HG02970 (cell line): Measurements from ENCODE around the gene MYO1E.
"Not testable (repeated sequence)": the region's sequence is repeated elsewhere in the genome, so short reads cannot be mapped to it uniquely, and the experiment has no call there.

Source experiments
- ATAC-seq: cut with Tn5 transposase; IDR thresholded peaks from one replicate; pipeline ENCODE4 v1.9.1; 2021; ENCODE audit warnings: mild to moderate bottlenecking, moderate library complexity, moderate number of reproducible peaks; ENCODE audit not compliant: unreplicated experiment, low FRiP score

MYO1E gene

DNA sequence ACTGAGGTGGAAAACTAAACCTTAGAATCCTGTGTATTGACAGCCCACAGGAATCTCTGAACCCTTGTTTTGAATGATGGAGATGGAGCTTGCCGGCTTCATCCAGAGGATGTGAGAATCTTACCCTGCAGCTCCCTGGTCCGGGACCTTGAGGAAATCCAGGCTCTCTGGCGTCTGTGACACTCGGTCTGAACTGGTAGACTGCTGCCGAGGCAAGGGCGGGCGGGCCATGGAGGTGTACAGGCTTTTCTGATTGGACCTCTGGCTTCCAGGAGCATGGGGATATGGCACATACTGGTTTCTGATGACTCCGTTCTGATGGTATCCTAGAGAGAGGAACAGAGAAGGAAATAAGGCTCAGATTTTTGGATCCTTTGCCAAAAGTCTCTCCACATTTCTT lies 219.2 kb downstream of the MYO1E start:
- no peak for ATAC-seq

DNA sequence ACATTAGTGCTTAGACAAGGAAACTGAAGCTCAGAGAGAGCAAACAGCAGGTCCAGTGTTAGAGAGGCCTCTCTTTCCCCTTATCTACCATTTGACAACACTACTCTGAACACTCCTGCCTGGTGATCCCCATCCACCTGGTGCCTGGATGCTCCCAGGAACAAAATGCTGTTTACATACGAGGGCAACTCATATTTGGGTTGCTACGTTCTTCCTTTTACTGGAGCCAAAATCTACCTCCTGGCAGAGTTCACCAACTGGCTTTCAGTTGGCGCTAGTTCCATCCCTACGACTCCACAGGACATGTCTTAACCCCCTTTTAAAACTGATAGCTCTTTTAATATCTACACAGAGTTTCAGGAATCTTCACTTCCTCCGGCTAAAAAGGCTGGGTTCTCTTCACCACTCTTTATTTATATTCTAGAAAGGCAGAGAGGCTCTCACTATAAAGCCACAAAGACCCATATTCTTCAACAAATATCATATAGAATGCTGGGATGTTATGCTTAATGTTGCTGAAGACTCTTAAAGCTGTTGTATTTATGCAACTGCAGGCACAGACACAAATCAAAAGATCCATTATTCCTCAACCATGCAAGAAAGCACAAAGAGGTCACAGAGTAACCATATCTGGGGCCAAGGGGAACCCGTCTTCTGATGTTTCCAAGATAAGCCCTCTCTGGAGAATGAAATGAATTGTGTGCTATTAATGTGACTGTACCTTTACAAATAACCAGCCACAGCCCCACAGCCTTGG lies 219.8 kb downstream of the MYO1E start:
- no peak for ATAC-seq

DNA sequence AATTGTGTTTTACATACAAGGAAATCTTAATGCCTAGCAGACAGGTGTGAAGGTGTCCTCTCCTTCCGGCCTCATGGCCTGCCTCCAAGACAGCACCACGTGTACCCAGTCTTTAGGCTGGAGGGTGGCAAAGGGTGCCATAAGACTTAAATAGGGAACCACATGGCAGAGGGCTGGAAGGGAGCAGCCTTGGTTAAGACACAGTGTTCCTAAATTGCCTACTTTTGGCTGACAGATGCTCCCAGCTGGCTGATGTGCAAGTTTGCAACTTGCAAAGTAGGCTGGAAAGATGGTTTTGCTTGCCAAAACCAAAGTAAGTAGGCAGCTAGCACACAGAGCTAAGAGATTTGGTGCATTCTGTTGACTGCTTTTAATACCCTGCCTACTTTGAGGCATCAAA lies 222.5 kb downstream of the MYO1E start:
- ATAC-seq, result no peak

DNA sequence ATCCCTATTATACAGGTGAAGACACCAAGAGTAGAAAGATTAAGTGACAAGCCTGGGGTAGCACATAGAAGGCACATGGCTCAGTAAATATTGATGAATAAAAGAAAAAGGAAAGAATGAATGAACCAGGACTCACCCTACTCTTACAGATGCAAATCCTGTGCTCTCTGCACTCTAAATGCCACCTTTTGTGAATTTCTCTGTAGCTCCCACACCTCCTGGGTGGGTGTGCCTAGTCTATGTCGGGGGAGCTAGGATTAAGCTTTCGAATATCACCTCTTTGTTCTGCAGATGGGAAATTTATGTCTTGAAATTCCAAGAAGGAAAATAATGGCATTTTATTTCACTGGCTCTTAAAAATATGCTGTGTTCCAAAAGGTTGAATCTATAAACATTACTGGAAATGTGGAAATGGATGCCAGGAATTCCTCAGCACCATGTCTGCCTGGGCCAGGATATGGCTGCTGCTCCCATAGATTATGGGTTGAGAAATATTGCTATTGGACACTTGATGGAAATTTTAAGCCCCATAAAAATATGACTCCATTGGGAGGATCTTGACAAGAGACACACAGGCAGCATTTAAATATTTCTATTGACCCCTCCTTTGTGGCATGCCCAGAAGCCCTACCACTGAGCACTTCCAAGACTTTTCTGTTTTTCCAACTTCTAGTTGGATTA lies 224.4 kb downstream of the MYO1E start:
- no peak for ATAC-seq

DNA sequence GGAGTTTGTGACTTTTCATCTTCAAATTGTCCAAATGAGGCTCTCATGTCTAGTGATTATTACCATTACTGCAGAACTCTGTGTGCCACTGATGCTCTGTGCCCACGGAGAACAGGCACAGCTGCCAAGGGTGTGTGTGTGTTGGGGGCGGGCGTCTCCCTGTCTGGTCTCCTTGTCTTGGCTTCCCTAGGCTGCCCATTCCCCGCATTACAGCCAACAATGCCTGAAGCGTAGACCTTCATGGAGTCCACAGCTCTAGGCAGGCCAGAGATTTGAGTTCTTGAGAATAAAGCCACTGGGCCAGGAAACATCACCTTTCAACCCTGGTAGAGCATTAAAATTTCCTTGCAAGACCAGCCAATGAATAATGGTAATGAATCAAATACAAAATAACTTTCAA lies 225.0 kb downstream of the MYO1E start:
- no peak for ATAC-seq

DNA sequence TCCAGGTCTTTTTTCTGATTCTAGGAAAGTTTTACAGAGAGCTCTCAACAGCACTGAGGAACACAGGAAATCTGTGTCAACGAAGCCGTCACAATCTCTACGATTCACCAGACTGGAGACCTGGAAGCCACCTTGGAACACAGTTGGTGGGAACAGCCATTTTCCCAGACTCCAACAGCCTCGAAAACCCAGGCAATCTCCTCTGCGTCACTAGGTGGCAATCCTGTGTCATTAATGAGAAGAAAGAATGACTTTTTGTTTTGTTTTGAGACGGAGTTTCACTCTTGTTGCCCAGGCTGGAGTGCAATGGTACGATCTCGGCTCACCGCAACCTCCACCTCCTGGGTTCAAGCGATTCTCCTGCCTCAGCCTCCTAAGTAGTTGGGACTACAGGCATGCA lies 228.1 kb downstream of the MYO1E start:
- not testable (repeated sequence) for ATAC-seq

DNA sequence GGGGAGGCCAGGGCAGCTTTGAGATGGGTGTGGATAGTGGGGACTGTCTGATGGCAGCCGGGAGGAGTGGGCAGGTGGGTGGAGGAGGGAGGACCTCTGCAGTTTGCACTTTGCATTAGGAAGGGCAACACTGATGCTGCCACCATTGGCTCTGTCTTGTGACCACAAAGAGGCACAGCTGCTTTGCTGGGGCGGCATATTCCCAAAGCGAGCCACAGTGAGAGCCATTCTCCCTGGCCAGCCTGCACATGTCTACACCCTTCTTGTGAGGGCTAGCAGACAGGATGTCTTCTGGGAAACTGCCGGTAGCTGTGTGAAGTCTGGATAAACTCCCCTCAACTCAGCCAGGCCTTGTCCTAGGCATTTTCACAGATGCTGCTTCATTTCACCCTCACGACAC lies 229.4 kb downstream of the MYO1E start:
- no peak for ATAC-seq

DNA sequence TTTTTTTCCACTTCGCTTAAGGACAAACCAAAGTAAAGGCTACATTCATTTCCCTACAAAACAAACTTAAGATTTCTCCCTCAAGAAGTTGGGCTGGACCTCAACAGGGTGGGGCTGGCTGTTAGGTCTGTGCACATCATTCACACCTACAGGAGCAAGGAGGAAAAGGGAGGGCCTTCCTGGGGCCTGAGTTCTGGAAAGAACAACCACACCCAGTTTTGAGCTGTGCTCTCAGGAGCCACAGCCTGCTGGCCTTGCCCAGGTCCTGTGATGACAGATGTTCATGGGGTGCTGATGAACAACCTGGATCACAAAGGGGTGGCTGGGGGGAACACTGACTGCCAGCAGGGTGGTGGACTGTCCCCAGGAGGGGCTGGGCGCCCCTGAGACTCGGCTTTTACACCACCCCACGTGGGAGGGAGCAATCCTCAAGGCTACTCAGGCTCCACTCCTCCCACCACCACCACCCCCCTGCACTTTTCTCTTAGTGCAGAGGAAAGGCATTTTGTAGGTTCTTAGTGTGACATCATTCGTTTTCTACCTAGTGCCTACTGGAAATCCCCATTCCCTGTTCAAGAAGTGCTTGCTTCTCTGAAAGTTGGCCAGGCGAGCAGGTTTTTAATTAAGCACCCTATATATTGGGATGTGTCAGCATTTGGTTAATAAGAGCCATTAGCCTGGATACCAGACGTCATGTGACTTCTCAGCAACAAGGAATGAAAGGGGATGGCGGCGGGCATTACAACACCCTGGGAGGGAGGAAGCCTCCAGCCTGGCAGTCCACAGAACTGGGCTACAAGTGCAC lies 232.0 kb downstream of the MYO1E start:
- ATAC-seq, result no peak

DNA sequence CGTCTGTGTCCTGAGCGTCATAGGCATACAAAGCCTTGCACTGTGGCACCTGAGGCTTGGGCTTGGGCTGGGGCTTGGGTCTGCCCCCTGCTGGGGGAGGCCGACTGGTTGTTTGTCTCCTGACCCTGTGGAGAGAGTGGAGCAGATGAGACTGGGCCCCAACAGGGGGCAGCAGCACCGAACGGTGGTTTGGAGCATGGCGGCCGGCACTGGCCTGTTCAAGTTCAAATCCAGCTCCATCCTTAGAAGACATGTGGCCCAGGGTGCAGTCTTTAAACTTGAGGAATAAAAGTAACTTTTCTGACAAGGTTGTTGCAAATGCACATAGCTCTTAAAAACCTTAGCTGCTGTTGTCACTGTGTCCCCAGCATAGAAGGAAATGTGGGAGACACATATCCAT lies 234.4 kb downstream of the MYO1E start:
- ATAC-seq, result no peak

DNA sequence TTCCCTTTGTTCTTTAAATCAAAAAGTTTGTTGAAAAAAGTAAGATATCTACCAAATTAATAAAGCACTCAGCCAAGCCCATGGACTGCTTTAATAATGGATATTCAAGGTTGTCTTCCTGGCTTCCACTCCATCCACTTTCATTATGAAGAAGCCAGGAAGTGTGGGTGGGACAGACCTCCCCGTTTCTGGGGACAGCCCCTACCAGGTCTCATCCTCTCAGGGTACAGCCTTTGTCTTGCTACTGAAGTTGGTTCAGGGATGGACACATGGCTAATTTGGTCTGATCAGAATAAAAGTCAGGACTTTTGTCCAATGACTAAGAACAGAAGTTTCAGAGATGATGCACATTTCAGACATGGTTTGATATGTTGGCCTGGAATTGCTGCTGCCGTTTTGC lies 235.1 kb downstream of the MYO1E start:
- no peak for ATAC-seq

DNA sequence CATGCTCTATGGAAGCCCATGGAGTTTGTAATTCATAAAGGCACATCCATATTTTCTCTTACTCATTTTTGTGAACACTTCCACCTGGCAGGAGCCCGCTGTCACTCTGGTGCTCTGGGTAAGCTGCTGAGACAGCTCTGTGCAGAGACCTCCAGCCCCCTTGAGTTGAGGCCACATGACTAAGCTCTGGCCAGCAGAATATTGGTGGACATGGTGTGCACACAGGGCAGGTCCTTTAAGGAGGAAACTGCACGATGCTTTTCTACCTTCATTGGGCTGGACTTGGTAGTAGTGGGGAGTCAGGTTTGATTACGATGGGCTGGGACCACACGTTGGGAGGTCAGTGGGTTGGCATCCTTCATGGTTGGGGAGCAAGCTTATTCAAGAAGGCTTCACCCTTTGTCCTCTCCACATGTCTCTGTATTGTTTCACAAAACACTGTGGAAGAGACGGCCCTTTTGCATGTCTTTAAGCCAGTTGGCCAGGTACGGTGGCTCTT lies 238.7 kb downstream of the MYO1E start:
- ATAC-seq, result no peak

DNA sequence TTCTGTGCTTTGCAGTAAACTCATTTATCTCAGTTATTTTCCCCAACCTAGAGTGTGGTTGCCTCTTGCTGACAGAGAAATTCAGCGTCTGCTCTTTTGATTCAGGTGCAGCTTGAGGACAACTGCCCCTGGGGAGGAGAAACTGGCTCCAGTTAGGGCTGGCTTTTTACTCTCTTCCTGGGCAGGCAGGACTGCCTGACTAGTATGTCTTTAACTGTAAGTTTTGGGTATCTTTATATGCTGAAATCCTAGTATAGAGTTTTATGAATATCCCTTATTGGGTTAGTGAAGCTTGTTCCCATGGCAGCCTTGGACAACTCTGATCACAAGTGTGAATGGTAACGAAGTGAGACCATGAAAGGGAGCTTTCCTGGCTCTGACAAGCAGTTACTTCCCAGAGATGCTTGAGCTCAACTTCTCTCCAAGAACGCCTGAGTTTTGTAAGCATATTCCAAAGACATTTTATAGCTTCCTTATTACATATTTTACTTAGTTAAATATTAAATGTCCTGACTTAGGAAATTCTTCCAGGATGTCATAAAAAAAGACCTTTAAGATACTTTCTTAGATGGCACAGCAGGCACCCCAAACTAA lies 240.6 kb downstream of the MYO1E start:
- no peak for ATAC-seq

DNA sequence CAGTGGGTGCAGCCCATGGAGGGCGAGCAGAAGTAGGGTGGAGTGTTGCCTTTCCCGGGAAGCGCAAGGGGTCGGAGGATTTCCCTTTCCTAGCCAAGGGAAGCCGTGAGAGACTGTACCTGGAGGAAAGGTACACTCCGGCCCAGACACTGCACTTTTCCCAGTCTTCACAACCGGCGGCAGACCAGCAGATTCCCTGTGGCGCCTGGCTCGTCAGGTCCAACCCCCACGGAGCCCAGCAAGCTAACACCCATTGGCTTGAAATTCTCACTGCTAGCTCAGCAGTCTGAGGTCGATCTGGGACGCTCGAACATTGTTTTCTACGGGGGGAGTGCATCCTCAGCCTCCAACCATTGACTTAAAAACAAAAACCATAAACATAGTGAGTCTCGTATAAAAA lies 241.2 kb downstream of the MYO1E start:
- ATAC-seq, result no peak

DNA sequence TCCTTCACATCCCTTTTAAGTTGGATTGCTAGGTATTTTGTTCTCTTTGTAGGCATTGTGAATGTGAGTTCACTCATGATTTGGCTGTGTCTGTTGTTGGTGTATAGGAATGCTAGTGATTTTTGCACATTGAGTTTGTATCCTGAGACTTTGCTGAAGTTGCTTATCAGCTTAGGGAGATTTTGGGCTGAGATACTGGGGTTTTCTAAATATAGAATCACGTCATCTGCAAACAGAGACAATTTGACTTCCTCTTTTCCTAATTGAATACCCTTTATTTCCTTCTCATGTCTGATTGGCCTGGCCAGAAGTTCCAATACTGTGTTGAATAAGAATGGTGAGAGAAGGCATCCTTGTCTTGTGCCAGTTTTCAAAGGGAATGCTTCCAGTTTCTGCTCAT lies 245.4 kb downstream of the MYO1E start:
- not testable (repeated sequence) for ATAC-seq

DNA sequence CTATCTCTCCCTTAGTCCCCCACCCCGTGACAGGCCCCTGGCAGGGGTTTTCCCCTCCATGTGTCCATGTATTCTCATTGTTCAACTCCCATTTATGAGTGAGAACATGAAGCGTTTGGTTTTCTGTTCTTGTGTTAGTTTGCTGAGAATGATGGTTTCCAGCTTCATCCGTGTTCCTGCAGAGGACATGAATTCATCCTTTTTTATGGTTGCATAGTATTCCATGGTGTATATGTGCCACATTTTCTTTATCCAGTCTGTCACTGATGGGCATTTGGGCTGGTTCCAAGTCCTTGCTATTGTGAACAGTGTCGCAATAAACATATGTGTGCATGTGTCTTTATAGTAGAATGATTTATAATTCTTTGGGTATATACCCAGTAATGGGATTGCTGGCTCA lies 247.0 kb downstream of the MYO1E start:
- not testable (repeated sequence) for ATAC-seq

DNA sequence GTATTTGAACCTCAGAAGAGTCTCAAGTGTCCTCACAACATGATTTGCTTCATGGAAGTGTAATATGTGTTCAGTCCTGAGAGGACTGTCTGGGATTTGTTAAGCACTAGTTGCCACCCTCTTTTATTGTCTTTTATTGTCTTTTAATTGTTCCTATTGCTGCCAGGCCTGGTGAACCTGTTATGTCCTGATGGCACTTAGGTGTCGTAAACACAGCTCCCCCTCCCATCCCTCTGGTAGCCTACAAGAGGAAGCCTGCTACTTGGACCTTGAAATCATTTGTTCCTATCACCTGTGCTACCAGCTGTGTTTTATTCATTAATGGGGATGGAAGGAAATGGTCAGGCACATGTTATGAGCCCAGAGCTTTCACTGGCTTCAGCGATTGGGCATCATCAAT lies 248.4 kb downstream of the MYO1E start:
- no peak for ATAC-seq

DNA sequence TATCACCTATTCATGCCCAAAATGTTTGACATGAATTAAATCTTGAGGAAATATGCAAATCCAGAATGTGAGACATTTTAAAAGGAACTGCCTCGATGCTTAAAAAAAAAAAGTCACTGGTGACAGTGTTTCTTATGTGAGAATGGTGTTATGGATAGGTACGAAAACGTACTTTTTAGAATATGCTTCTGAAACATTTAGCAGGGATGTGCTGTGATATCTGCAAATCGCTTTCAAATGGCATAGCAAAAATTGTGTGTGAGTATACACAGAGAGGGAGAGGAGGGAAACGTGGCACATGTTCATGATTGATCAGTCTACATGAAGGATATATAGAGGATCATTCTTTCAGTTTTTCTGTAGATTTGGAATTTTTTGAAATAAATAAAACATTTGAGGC lies 251.7 kb downstream of the MYO1E start:
- ATAC-seq, result no peak

DNA sequence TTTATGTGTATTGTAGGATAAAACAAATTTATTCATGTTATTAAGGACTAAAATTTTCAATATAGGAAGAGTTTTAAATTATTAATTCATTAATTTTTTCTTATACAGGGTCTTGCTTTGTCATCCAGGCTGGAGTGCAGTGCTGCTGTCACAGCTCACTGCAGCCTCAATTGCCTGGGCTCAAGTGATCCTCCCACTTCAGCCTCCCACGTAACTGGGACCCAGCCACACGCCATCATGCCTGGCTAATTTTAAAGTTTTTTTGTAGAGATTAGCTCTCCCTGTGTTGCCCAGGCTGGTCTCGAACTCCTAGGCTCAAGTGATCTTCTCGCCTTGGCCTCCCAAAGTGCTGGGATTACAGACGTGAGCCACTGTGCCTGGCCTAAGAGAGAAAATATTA lies 253.0 kb downstream of the MYO1E start:
- no peak for ATAC-seq

DNA sequence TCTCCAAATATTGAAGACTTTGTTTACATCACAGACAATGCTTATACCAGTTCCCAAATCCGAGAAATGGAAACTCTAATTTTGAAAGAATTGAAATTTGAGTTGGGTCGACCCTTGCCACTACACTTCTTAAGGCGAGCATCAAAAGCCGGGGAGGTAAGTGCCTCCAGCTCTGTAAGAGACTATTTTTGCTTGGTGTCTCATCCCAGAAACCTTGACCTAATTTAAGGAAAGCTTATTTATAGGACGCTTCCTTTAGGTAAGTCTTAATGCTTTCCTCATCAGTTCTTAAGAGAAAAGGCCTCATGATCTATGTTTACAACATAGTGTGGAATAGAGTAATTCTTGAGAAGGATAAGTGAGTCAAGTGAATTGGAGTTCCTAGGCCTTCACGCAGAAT lies 255.9 kb downstream of the MYO1E start:
- ATAC-seq, result no peak

DNA sequence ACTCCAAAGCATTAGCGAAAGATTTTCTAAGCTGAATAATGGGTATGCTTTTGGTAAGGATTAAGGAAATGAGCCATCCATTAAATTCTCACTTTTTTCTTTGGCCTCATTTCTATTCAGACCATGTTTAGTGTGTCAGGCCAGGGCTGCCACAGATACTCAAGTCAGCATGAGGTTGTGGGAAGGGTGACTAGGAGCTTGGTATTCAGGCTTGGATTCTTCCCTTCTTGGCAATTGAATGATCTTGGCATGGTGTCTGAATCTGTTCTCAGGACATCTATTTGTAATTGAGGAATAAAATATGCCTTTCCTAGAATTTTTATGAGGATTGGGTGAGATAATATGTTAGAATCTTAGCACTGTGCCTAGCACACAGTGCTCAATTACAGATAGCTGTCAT lies 256.5 kb downstream of the MYO1E start:
- no peak for ATAC-seq

DNA sequence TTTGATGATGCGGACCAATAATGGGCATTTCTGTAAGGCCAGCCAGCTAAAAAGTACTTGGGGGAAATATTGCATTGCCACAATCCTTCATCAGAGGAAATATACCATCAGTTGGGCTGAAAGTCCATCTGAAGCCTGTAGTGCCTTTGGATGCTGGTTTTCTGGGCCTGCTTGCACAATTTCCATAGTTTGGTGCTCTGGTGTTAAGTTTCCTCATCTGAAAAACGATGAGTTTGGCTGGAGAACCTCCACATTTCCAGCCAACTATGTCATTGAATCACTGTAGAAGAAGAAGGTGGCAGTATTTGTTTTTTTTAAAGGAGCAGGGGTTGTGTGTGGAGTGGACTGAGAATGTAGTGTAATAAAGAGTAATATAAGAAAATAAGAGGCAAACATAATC lies 257.6 kb downstream of the MYO1E start:
- no peak for ATAC-seq
